Spleen (tissue), 7 donors: ENCODE measurements around the gene PEA15.

Experiments used
- CTCF ChIP-seq, 11 experiments: fragments of 200-600 bp in 7 of 11; fragments of 450-650 bp in 4 of 11; sonication (generic) in 4 of 11; IDR thresholded peaks in 8 of 11; conservative IDR thresholded peaks in 3 of 11; 1 replicate in 7 of 11; 2 replicates in 4 of 11; pipeline versions ENCODE4 v1.4.0 to v1.8.0; 2016 to 2021; ENCODE audit warnings: antibody characterized with exemption in 11 of 11, inconsistent platforms in 4 of 11, mild to moderate bottlenecking in 1 of 11
- POLR2A ChIP-seq, 3 donors: fragments of 450-650 bp; IDR thresholded peaks; one replicate each; pipeline ENCODE4 v1.5.1; 2017; ENCODE audit warnings: antibody characterized with exemption in 3 of 3, mild to moderate bottlenecking in 1 of 3
- donor health status: DM: no; HTN: no; CAD: no; lungs with moderate emphysema.
- donor health status: DM: no; HTN: no; CAD: no.
- donor health status: DM: no; HTN: no; CAD: no.

GRCh38 chr1:160193832-160194736 lies 11.1 kb upstream of the PEA15 start:
- no peak for TF ChIP-seq CTCF (IDR thresholded peaks at IDR 0.05 in 8 of 11, conservative IDR thresholded peaks at IDR 0.05 in 3 of 11)
- TF ChIP-seq POLR2A (IDR thresholded peaks at IDR 0.05), result no peak
